ENCODE measurements around the gene TFCP2.

TFCP2 gene

GRCh38 chr12:51195841-51196240 lies 22.9 kb upstream of the TFCP2 start:
- H3K27ac ChIP-seq: no peak overlapping the region
- TF ChIP-seq ZFX (IDR thresholded peaks at IDR 0.05) (no peak), CTCF (conservative IDR thresholded peaks at IDR 0.05) (no peak)

GRCh38 chr12:51192284-51192671 lies 19.3 kb upstream of the TFCP2 start:
- no peak overlapping the region for H3K27ac ChIP-seq
- TF ChIP-seq CTCF (conservative IDR thresholded peaks at IDR 0.05) (no peak), ZFX (IDR thresholded peaks at IDR 0.05) (no peak)

GRCh38 chr12:51191516-51192283 lies 18.8 kb upstream of the TFCP2 start:
- H3K27ac ChIP-seq: no peak overlapping the region
- no peak for TF ChIP-seq CTCF (conservative IDR thresholded peaks at IDR 0.05)
- TF ChIP-seq ZFX (IDR thresholded peaks at IDR 0.05): no peak

- no peak for TF ChIP-seq CTCF (conservative IDR thresholded peaks at IDR 0.05)
- TF ChIP-seq ZFX (IDR thresholded peaks at IDR 0.05): no peak
- H3K27ac ChIP-seq: no peak overlapping the region
Observed at GRCh38 chr12:51190820-51191219, 17.9 kb upstream of the TFCP2 start.

GRCh38 chr12:51189790-51190355 lies 16.9 kb upstream of the TFCP2 start:
- no peak overlapping the region for H3K27ac ChIP-seq
- TF ChIP-seq ZFX (IDR thresholded peaks at IDR 0.05): no peak

GRCh38 chr12:51188359-51189051 lies 15.6 kb upstream of the TFCP2 start:
- H3K27ac ChIP-seq: no peak overlapping the region
- TF ChIP-seq CTCF (conservative IDR thresholded peaks at IDR 0.05): no peak
- no peak for TF ChIP-seq ZFX (IDR thresholded peaks at IDR 0.05)

GRCh38 chr12:51187370-51187987 lies 14.5 kb upstream of the TFCP2 start:
- no peak overlapping the region for H3K27ac ChIP-seq
- TF ChIP-seq ZFX (IDR thresholded peaks at IDR 0.05) (no peak), CTCF (conservative IDR thresholded peaks at IDR 0.05) (no peak)

All from C4-2B (cell line).